Suprapubic skin (tissue), 4 donors: ENCODE data around the gene DSG3. TPM values are rescaled to one million over a fixed set of nuclear protein-coding genes. Genes with fewer than 3 reads are reported as not detected.
A peak's percentile ranks its signal among the peaks of the same experiment; 100 is the strongest.

ENCODE experiments used
- DNase-seq, 2 donors: peaks; one replicate each; pipeline ENCODE4 v3.0.0-alpha.2; 2019; ENCODE audit warnings: low spot score in 2 of 2
- H3K27ac ChIP-seq: fragments of 200-600 bp; sonication (generic); one replicate; pipeline ENCODE4 v1.5.1; 2019
- H3K27me3 ChIP-seq: fragments of 200-600 bp; sonication (generic); one replicate; pipeline ENCODE4 v1.5.1; 2019
- H3K36me3 ChIP-seq: fragments of 200-600 bp; sonication (generic); one replicate; pipeline ENCODE4 v1.5.1; 2019
- H3K4me1 ChIP-seq: fragments of 200-600 bp; sonication (generic); one replicate; pipeline ENCODE4 v1.5.1; 2019
- H3K4me3 ChIP-seq: fragments of 200-600 bp; sonication (generic); one replicate; pipeline ENCODE4 v1.5.1; 2019; ENCODE audit warnings: mild to moderate bottlenecking
- H3K9me3 ChIP-seq: fragments of 200-600 bp; sonication (generic); one replicate; pipeline ENCODE4 v1.5.1; 2019
- EP300 ChIP-seq: sonication (generic); formaldehyde crosslinking; IDR thresholded peaks from one replicate; pipeline ENCODE4 v1.6.1; 2017; ENCODE audit warnings: antibody characterized with exemption
- POLR2A ChIP-seq, 2 donors: fragments of 450-650 bp; IDR thresholded peaks; one replicate each; pipeline ENCODE4 v1.6.1; 2017; ENCODE audit warnings: antibody characterized with exemption in 2 of 2, mild to moderate bottlenecking in 2 of 2, moderate library complexity in 2 of 2
- POLR2AphosphoS5 ChIP-seq, 3 donors: sonication (generic); formaldehyde crosslinking; IDR thresholded peaks; one replicate each; pipeline ENCODE4 v1.6.1; 2017; ENCODE audit warnings: antibody characterized with exemption in 3 of 3
- WGBS: methylation state at CpG from one replicate; pipeline ENCODE4 v1.1.5; 2018; 5-methylcytosine and 5-hydroxymethylcytosine counted together
- total RNA-seq, 4 donors: library from RNA; depleted of rRNA; stranded (reverse); fragments of >200 nt; gene quantifications; one replicate each; pipeline ENCODE4 v1.1.0, GENCODE V29; 2016
- TF ChIP-seq, protein P1 (sequence below), 2 donors: fragments of 200-600 bp in 1 of 2; fragments of 450-650 bp in 1 of 2; sonication (generic) in 1 of 2; IDR thresholded peaks; one replicate each; pipeline ENCODE4 v1.5.1; 2016 to 2019; ENCODE audit warnings: antibody characterized with exemption in 2 of 2, mild to moderate bottlenecking in 1 of 2, moderate library complexity in 1 of 2

DSG3 gene, protein sequence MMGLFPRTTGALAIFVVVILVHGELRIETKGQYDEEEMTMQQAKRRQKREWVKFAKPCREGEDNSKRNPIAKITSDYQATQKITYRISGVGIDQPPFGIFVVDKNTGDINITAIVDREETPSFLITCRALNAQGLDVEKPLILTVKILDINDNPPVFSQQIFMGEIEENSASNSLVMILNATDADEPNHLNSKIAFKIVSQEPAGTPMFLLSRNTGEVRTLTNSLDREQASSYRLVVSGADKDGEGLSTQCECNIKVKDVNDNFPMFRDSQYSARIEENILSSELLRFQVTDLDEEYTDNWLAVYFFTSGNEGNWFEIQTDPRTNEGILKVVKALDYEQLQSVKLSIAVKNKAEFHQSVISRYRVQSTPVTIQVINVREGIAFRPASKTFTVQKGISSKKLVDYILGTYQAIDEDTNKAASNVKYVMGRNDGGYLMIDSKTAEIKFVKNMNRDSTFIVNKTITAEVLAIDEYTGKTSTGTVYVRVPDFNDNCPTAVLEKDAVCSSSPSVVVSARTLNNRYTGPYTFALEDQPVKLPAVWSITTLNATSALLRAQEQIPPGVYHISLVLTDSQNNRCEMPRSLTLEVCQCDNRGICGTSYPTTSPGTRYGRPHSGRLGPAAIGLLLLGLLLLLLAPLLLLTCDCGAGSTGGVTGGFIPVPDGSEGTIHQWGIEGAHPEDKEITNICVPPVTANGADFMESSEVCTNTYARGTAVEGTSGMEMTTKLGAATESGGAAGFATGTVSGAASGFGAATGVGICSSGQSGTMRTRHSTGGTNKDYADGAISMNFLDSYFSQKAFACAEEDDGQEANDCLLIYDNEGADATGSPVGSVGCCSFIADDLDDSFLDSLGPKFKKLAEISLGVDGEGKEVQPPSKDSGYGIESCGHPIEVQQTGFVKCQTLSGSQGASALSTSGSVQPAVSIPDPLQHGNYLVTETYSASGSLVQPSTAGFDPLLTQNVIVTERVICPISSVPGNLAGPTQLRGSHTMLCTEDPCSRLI
- 100 to 1,000 TPM in 3 of 4 donors, 10 to 100 TPM in 1; 81.8 to 223 (median 168) TPM for total RNA-seq

DNA sequence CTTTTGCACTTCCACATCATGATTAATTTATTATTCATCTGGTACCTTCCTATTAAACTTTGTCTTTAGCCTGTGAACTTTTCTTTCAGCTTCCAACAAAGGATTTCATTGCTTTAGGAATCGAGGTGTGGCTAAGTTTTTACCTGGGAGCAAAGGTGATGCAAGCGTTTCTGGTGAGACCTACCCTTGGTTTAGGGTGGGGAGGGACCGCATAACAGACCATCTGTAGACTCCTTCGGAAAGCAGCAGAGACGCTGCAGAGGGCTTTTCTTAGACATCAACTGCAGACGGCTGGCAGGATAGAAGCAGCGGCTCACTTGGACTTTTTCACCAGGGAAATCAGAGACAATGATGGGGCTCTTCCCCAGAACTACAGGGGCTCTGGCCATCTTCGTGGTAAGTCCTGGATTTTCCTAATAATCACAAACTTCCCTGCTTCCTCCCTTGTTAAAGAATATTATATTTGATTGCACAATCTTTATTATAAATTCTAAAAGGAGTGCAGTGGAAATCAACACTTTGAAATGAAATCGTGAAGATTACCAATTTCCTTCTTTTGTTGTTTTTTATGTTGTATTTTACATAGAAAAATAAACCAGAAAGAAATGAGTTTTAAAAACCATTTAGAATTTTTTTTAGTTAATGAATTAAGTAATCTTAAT, at the start of gene DSG3:
Gene DSG3, plus strand, starts transcription at position 212 of the 662 bp plus-strand sequence. Its CDS starts 137 bp downstream, at position 349.
- no peaks in the 10 kb centered on the region for H3K36me3 ChIP-seq
- H3K27ac ChIP-seq = peak within 1 kb of the TSS; percentile 75
- no peak for DNase-seq
- no peaks in the 10 kb centered on the region for H3K27me3 ChIP-seq
- WGBS = 29% methylated on average over 9 of the region's 9 CpGs
- peak within 1 kb of the TSS; percentile 44 for H3K4me3 ChIP-seq
- no peaks in the 10 kb centered on the region for H3K9me3 ChIP-seq
- TF ChIP-seq, protein P1, sequence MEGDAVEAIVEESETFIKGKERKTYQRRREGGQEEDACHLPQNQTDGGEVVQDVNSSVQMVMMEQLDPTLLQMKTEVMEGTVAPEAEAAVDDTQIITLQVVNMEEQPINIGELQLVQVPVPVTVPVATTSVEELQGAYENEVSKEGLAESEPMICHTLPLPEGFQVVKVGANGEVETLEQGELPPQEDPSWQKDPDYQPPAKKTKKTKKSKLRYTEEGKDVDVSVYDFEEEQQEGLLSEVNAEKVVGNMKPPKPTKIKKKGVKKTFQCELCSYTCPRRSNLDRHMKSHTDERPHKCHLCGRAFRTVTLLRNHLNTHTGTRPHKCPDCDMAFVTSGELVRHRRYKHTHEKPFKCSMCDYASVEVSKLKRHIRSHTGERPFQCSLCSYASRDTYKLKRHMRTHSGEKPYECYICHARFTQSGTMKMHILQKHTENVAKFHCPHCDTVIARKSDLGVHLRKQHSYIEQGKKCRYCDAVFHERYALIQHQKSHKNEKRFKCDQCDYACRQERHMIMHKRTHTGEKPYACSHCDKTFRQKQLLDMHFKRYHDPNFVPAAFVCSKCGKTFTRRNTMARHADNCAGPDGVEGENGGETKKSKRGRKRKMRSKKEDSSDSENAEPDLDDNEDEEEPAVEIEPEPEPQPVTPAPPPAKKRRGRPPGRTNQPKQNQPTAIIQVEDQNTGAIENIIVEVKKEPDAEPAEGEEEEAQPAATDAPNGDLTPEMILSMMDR (IDR thresholded peaks at IDR 0.05) = no peak
- TF ChIP-seq EP300 = no peak
- TF ChIP-seq POLR2A (IDR thresholded peaks at IDR 0.05) = peak in 1 of 2 donors; percentile 20
- TF ChIP-seq POLR2AphosphoS5 (IDR thresholded peaks at IDR 0.05) = no peak
- H3K4me1 ChIP-seq = peaks cover 4% of the 10 kb centered on the region

- WGBS = 48% methylated on average over 2 of the region's 2 CpGs
- DNase-seq = no peak
- no peaks in the 10 kb centered on the region for H3K4me1 ChIP-seq
Measured at GRCh38 chr18:31398191-31398590, 49.4 kb upstream of the DSG3 start.

GRCh38 chr18:31399306-31400032, 48.1 kb upstream of the DSG3 start:
- no peaks in the 10 kb centered on the region for H3K36me3 ChIP-seq
- H3K27me3 ChIP-seq = no peaks in the 10 kb centered on the region
- no peak overlapping the region for H3K4me3 ChIP-seq
- H3K27ac ChIP-seq = no peak overlapping the region
- TF ChIP-seq, protein P1 (IDR thresholded peaks at IDR 0.05) = no peak
- TF ChIP-seq POLR2A (IDR thresholded peaks at IDR 0.05) (no peak), POLR2AphosphoS5 (IDR thresholded peaks at IDR 0.05) (no peak), EP300 (no peak)
- 53% methylated on average over 6 of the region's 6 CpGs for WGBS
- H3K9me3 ChIP-seq = no peaks in the 10 kb centered on the region
- no peak for DNase-seq
- no peaks in the 10 kb centered on the region for H3K4me1 ChIP-seq

More at GRCh38 chr18:31398191-31398590, 49.4 kb upstream of the DSG3 start:
- Histone ChIP-seq H3K4me3 (no peak overlapping the region), H3K27me3 (no peaks in the 10 kb centered on the region), H3K27ac (no peak overlapping the region), H3K36me3 (no peaks in the 10 kb centered on the region), H3K9me3 (no peaks in the 10 kb centered on the region)
- TF ChIP-seq, protein P1 (IDR thresholded peaks at IDR 0.05) = no peak
- TF ChIP-seq POLR2AphosphoS5 (IDR thresholded peaks at IDR 0.05) (no peak), POLR2A (IDR thresholded peaks at IDR 0.05) (no peak), EP300 (no peak)

GRCh38 chr18:31401156-31402025, 46.1 kb upstream of the DSG3 start:
- Histone ChIP-seq H3K9me3 (no peaks in the 10 kb centered on the region), H3K36me3 (no peaks in the 10 kb centered on the region), H3K4me1 (no peaks in the 10 kb centered on the region), H3K27me3 (no peaks in the 10 kb centered on the region), H3K4me3 (no peak overlapping the region), H3K27ac (no peak overlapping the region)
- TF ChIP-seq POLR2A (IDR thresholded peaks at IDR 0.05) = no peak
- TF ChIP-seq EP300 = no peak
- TF ChIP-seq, protein P1 (IDR thresholded peaks at IDR 0.05) = no peak
- TF ChIP-seq POLR2AphosphoS5 (IDR thresholded peaks at IDR 0.05) = no peak
- no peak for DNase-seq
- WGBS = 81% methylated on average over 6 of the region's 6 CpGs
